ENCODE data around the gene ARSG. TPM values are rescaled to one million over a fixed set of nuclear protein-coding genes. Genes with fewer than 3 reads are reported as not detected.
"Not testable (repeated sequence)": the region's sequence is repeated elsewhere in the genome, so short reads cannot be mapped to it uniquely, and the experiment has no call there.

ARSG gene
- total RNA-seq, 1 donor from 2014 or later: 6.7 TPM

DNA sequence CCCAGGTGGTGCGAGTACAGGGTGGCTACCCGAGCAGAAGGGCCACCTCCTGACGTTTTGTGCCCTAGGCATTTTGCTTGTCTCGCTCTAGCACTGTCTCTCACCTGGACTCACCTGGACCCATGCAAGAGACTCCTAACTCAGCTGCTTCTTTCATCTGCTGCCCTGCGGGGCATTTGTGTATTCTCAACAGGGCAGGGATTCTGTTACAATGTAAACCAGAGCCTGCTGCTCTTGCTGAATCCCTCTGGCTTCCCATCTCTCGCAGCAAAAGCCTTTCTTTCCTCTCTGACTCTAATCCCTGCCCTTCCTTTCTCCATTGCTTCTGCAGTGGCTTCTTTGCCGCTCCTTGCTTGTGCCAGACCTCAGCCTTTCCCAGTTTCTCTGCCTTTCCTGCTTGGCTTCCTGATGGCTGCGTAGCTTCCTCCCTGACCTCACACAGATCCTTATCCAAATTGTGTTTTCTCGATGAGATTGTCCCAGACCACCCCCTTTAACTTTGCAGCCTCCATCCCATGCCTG is 10.2 kb downstream of the ARSG start:
- Mint-ChIP-seq H3K4me3 (no peak overlapping the region), H3K4me1 (ENCODE audit: low read depth) (peaks cover 29% of the 10 kb centered on the region), H3K9me3 (no peaks in the 10 kb centered on the region), H3K27ac (no peak overlapping the region), H3K27me3 (ENCODE audit: insufficient read depth) (peaks cover 18% of the 10 kb centered on the region), H3K36me3 (ENCODE audit: low read depth) (peaks cover 4% of the 10 kb centered on the region)
- no peak for DNase-seq (ENCODE audit: low spot score)
- intact Hi-C loops (cut with micrococcal nuclease): no loop called here

- intact Hi-C loops (cut with micrococcal nuclease): no loop called here
- H3K27me3 Mint-ChIP-seq (ENCODE audit: insufficient read depth): peaks cover 18% of the 10 kb centered on the region
- no peak overlapping the region for H3K27ac Mint-ChIP-seq
- no peak overlapping the region for H3K4me3 Mint-ChIP-seq
- H3K9me3 Mint-ChIP-seq: no peaks in the 10 kb centered on the region
- DNase-seq (ENCODE audit: low spot score): no peak
- H3K4me1 Mint-ChIP-seq (ENCODE audit: low read depth): peaks cover 23% of the 10 kb centered on the region
- peaks cover 4% of the 10 kb centered on the region for H3K36me3 Mint-ChIP-seq (ENCODE audit: low read depth)
Measured at GRCh38 chr17:68302066-68302564, 10.8 kb downstream of the ARSG start.

- no peak overlapping the region for H3K4me3 Mint-ChIP-seq
- H3K27me3 Mint-ChIP-seq (ENCODE audit: insufficient read depth): peaks cover 18% of the 10 kb centered on the region
- H3K9me3 Mint-ChIP-seq: no peaks in the 10 kb centered on the region
- intact Hi-C loops (cut with micrococcal nuclease): no loop called here
- DNase-seq (ENCODE audit: low spot score): no peak
- peaks cover 7% of the 10 kb centered on the region for H3K36me3 Mint-ChIP-seq (ENCODE audit: low read depth)
- no peak overlapping the region for H3K27ac Mint-ChIP-seq
- peaks cover 18% of the 10 kb centered on the region for H3K4me1 Mint-ChIP-seq (ENCODE audit: low read depth)
Measured at GRCh38 chr17:68302666-68303065, 11.4 kb downstream of the ARSG start.

- DNase-seq (ENCODE audit: low spot score): no peak
- no peaks in the 10 kb centered on the region for H3K9me3 Mint-ChIP-seq
- peaks cover 18% of the 10 kb centered on the region for H3K27me3 Mint-ChIP-seq (ENCODE audit: insufficient read depth)
- no peak overlapping the region for H3K27ac Mint-ChIP-seq
- peaks cover 16% of the 10 kb centered on the region for H3K4me1 Mint-ChIP-seq (ENCODE audit: low read depth)
- H3K36me3 Mint-ChIP-seq (ENCODE audit: low read depth): peaks cover 6% of the 10 kb centered on the region
- H3K4me3 Mint-ChIP-seq: no peak overlapping the region
- intact Hi-C loops (cut with micrococcal nuclease): no loop called here
Measured at GRCh38 chr17:68304706-68305105, 13.4 kb downstream of the ARSG start.

GRCh38 chr17:68305142-68305541 is 13.8 kb downstream of the ARSG start:
- Mint-ChIP-seq H3K9me3 (no peaks in the 10 kb centered on the region), H3K4me1 (ENCODE audit: low read depth) (peaks cover 19% of the 10 kb centered on the region), H3K27ac (no peak overlapping the region), H3K36me3 (ENCODE audit: low read depth) (peaks cover 6% of the 10 kb centered on the region), H3K4me3 (no peak overlapping the region), H3K27me3 (ENCODE audit: insufficient read depth) (peaks cover 18% of the 10 kb centered on the region)
- DNase-seq (ENCODE audit: low spot score): no peak
- intact Hi-C loops (cut with micrococcal nuclease): no loop called here

DNA sequence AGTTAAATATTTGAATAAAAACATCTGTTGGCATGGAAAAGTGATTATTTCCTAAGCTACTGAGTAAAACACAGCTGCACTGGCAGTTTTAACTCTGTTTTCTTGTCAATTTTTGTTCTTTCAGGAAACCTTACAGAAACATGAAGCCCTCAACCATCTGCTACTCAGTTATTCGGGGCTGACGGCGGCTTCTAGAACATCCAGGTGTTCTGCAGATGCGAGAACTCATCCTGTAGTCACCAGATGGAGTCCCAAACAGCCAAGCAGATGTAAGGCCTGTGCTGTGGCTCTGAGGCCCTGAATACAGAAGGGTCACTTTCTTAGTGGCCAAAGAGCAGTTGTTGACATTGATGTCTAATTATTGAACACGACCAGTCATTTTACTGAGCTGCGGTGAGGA is 15.5 kb downstream of the ARSG start:
- peaks cover 28% of the 10 kb centered on the region for H3K4me1 Mint-ChIP-seq (ENCODE audit: low read depth)
- no peaks in the 10 kb centered on the region for H3K9me3 Mint-ChIP-seq
- H3K36me3 Mint-ChIP-seq (ENCODE audit: low read depth): peaks cover 9% of the 10 kb centered on the region
- no peak for DNase-seq (ENCODE audit: low spot score)
- H3K4me3 Mint-ChIP-seq: no peak overlapping the region
- intact Hi-C loops (cut with micrococcal nuclease): no loop called here
- no peak overlapping the region for H3K27ac Mint-ChIP-seq
- H3K27me3 Mint-ChIP-seq (ENCODE audit: insufficient read depth): peaks cover 10% of the 10 kb centered on the region

GRCh38 chr17:68307443-68307842 is 16.1 kb downstream of the ARSG start:
- Mint-ChIP-seq H3K9me3 (no peaks in the 10 kb centered on the region), H3K27me3 (ENCODE audit: insufficient read depth) (peaks cover 3% of the 10 kb centered on the region), H3K4me1 (ENCODE audit: low read depth) (peaks cover 26% of the 10 kb centered on the region), H3K27ac (no peak overlapping the region), H3K4me3 (no peak overlapping the region), H3K36me3 (ENCODE audit: low read depth) (peaks cover 9% of the 10 kb centered on the region)
- DNase-seq (ENCODE audit: low spot score): no peak
- intact Hi-C loops (cut with micrococcal nuclease): no loop called here

- H3K4me3 Mint-ChIP-seq; H3K27me3 Mint-ChIP-seq (ENCODE audit: insufficient read depth); DNase-seq (ENCODE audit: low spot score); H3K9me3 Mint-ChIP-seq; H3K36me3 Mint-ChIP-seq (ENCODE audit: low read depth); H3K27ac Mint-ChIP-seq; intact Hi-C loops (cut with micrococcal nuclease): not testable (repeated sequence)
- peaks cover 26% of the 10 kb centered on the region for H3K4me1 Mint-ChIP-seq (ENCODE audit: low read depth)
Measured at GRCh38 chr17:68308486-68308885, 17.2 kb downstream of the ARSG start.

- H3K4me1 Mint-ChIP-seq (ENCODE audit: low read depth): peaks cover 26% of the 10 kb centered on the region
- H3K27ac Mint-ChIP-seq; H3K27me3 Mint-ChIP-seq (ENCODE audit: insufficient read depth); H3K4me3 Mint-ChIP-seq; DNase-seq (ENCODE audit: low spot score); intact Hi-C loops (cut with micrococcal nuclease); H3K9me3 Mint-ChIP-seq; H3K36me3 Mint-ChIP-seq (ENCODE audit: low read depth): not testable (repeated sequence)
Measured at GRCh38 chr17:68309066-68309670, 17.9 kb downstream of the ARSG start.

GRCh38 chr17:68310152-68310551 is 18.9 kb downstream of the ARSG start:
- Mint-ChIP-seq H3K27ac (no peak overlapping the region), H3K27me3 (ENCODE audit: insufficient read depth) (no peaks in the 10 kb centered on the region), H3K9me3 (no peaks in the 10 kb centered on the region), H3K4me3 (no peak overlapping the region), H3K4me1 (ENCODE audit: low read depth) (peaks cover 32% of the 10 kb centered on the region), H3K36me3 (ENCODE audit: low read depth) (peaks cover 11% of the 10 kb centered on the region)
- peak; percentile 20 for DNase-seq (ENCODE audit: low spot score)
- intact Hi-C loops (cut with micrococcal nuclease): loop anchor here (1.0 to 2.0 kb wide), 4 partner anchors 14 to 46 kb away; no protein-coding TSS in a partner anchor

DNA sequence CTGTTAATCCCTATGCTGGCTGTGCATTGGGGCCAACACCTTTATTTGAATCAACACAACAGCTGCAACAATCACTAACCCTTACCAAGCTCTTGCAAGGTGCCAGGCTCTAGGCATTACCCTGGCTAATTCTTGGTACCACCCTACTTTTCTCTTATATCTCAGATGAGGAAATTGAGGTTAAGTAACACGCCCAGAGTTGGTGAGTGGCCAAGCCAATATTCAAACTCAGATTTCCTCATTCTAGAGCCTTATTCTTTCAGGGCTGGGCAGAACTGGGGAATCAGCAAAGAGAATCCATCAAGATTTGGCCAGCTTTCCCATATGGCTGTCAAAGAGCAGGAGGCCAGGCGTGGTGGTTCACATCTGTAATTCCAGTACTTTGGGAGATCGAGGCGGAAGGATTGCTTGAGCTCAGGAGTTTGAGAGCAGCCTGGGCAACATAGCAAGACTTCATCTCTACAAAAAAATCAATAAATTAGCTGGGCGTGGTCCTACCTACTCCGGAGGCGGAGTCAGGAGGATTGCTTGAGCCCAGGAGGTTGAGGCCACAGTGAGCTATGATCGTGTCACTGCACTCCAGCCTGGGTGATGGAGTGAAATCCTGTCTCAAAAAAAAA is 23.7 kb downstream of the ARSG start:
- intact Hi-C loops (cut with micrococcal nuclease): no loop called here
- DNase-seq (ENCODE audit: low spot score): no peak
- H3K4me3 Mint-ChIP-seq: no peak overlapping the region

GRCh38 chr17:68315930-68316329 is 24.6 kb downstream of the ARSG start:
- no peaks in the 10 kb centered on the region for H3K9me3 Mint-ChIP-seq
- H3K27me3 Mint-ChIP-seq (ENCODE audit: insufficient read depth): peaks cover under 1% of the 10 kb centered on the region
- DNase-seq (ENCODE audit: low spot score): no peak
- intact Hi-C loops (cut with micrococcal nuclease): no loop called here
- H3K27ac Mint-ChIP-seq: no peak overlapping the region
- peaks cover 22% of the 10 kb centered on the region for H3K4me1 Mint-ChIP-seq (ENCODE audit: low read depth)
- no peak overlapping the region for H3K4me3 Mint-ChIP-seq
- peaks cover 7% of the 10 kb centered on the region for H3K36me3 Mint-ChIP-seq (ENCODE audit: low read depth)

More for the DNA sequence above, 23.7 kb downstream of the ARSG start:
- Mint-ChIP-seq H3K4me1 (ENCODE audit: low read depth) (peaks cover 31% of the 10 kb centered on the region), H3K27ac (no peak overlapping the region), H3K36me3 (ENCODE audit: low read depth) (peaks cover 7% of the 10 kb centered on the region), H3K27me3 (ENCODE audit: insufficient read depth) (no peaks in the 10 kb centered on the region), H3K9me3 (no peaks in the 10 kb centered on the region)

DNA sequence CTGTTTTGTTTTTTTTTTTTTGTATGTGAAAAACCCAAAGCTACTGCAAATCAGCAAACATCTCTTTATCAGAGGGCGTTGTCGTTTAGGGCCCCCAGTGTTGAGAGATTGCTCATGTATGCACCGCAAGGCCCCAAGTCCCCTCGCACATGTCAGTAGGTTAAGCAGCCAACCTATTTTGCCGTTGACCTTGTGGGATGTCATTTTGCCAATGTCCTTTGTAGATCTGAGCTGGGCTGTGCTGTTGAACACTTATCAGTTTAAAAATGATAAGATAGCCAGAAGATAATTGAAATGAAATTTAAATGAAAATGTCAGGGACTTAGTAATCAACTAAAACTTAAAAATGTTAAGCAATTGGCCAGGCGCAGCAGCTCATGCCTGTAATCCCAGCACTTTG is 26.2 kb downstream of the ARSG start:
- Mint-ChIP-seq H3K27ac (no peak overlapping the region), H3K4me1 (ENCODE audit: low read depth) (peaks cover 11% of the 10 kb centered on the region), H3K36me3 (ENCODE audit: low read depth) (peaks cover 4% of the 10 kb centered on the region), H3K9me3 (no peaks in the 10 kb centered on the region), H3K4me3 (no peak overlapping the region), H3K27me3 (ENCODE audit: insufficient read depth) (peaks cover 5% of the 10 kb centered on the region)
- intact Hi-C loops (cut with micrococcal nuclease): no loop called here
- DNase-seq (ENCODE audit: low spot score): no peak
